ENCODE data around the gene TTYH2. TPM values are rescaled to one million over a fixed set of nuclear protein-coding genes. Genes with fewer than 3 reads are reported as not detected.
"Not testable (repeated sequence)": the region's sequence is repeated elsewhere in the genome, so short reads cannot be mapped to it uniquely, and the experiment has no call there.

The TTYH2 gene
- total RNA-seq, 2 experiments from 2014 or later: 3.1 to 3.8 TPM

- H4K20me1 ChIP-seq (ENCODE audit: insufficient read depth, low read length): no peaks in the 10 kb centered on the region
- no peaks in the 10 kb centered on the region for H3K79me2 ChIP-seq (ENCODE audit: insufficient read depth, low read depth, low read length)
- CTCF ChIA-PET (ENCODE audit: unreplicated experiment): no interaction called here
- no TSS peak for BruUV-seq (replicated peaks)
- no peak overlapping the region for H3K27ac ChIP-seq (ENCODE audit: low read depth, low read length, poor library complexity, severe bottlenecking)
- no peak overlapping the region for H3K4me3 ChIP-seq (ENCODE audit: low read depth, low read length, poor library complexity, severe bottlenecking)
- no peaks in the 10 kb centered on the region for H3K9me2 ChIP-seq (ENCODE audit: insufficient read depth, low read length)
- no peaks in the 10 kb centered on the region for H3K9me3 ChIP-seq (ENCODE audit: low read length)
- no peak overlapping the region for H3K4me2 ChIP-seq (ENCODE audit: low read length)
- H3K4me1 ChIP-seq (ENCODE audit: insufficient read depth, low read length, poor library complexity, severe bottlenecking): no peaks in the 10 kb centered on the region
- no peaks in the 10 kb centered on the region for H3K36me3 ChIP-seq (ENCODE audit: insufficient read depth, low read length)
- no peak overlapping the region for H2AFZ ChIP-seq (ENCODE audit: low read length)
- TF ChIP-seq EZH2phosphoT487 (IDR thresholded peaks at IDR 0.05; ENCODE audit: borderline replicate concordance, low read depth, low read length): no peak
- no peak for TF ChIP-seq CTCF (conservative IDR thresholded peaks at IDR 0.05; ENCODE audit: low read length)
- POLR2A ChIA-PET: no interaction called here
- intact Hi-C loops (cut with micrococcal nuclease; ENCODE audit: unreplicated experiment): no loop called here
- no peak for DNase-seq (ENCODE audit: low spot score)
Observed at GRCh38 chr17:74262601-74263000, 49.2 kb downstream of the TTYH2 start.

GRCh38 chr17:74267054-74267453 lies 53.7 kb downstream of the TTYH2 start:
- DNase-seq (ENCODE audit: low spot score); H3K36me3 ChIP-seq (ENCODE audit: insufficient read depth, low read length); BruUV-seq (replicated peaks); H3K4me2 ChIP-seq (ENCODE audit: low read length); H3K4me1 ChIP-seq (ENCODE audit: insufficient read depth, low read length, poor library complexity, severe bottlenecking); H3K9me2 ChIP-seq (ENCODE audit: insufficient read depth, low read length); H4K20me1 ChIP-seq (ENCODE audit: insufficient read depth, low read length); H3K79me2 ChIP-seq (ENCODE audit: insufficient read depth, low read depth, low read length); H3K4me3 ChIP-seq (ENCODE audit: low read depth, low read length, poor library complexity, severe bottlenecking); H2AFZ ChIP-seq (ENCODE audit: low read length); intact Hi-C loops (cut with micrococcal nuclease; ENCODE audit: unreplicated experiment); H3K27ac ChIP-seq (ENCODE audit: low read depth, low read length, poor library complexity, severe bottlenecking); H3K9me3 ChIP-seq (ENCODE audit: low read length); CTCF ChIA-PET (ENCODE audit: unreplicated experiment): not testable (repeated sequence)
- POLR2A ChIA-PET: interaction anchor here (1.1 kb wide), 1 partner anchor 14 kb away, joined by 6 read pairs; no protein-coding TSS in a partner anchor

GRCh38 chr17:74267579-74267978 lies 54.2 kb downstream of the TTYH2 start:
- intact Hi-C loops (cut with micrococcal nuclease; ENCODE audit: unreplicated experiment): no loop called here

More at GRCh38 chr17:74267579-74267978, 54.2 kb downstream of the TTYH2 start:
- POLR2A ChIA-PET: interaction anchor here (1.1 kb wide), 1 partner anchor 14 kb away, joined by 6 read pairs; no protein-coding TSS in a partner anchor
- no peak for DNase-seq (ENCODE audit: low spot score)
- Histone ChIP-seq H3K4me1 (ENCODE audit: insufficient read depth, low read length, poor library complexity, severe bottlenecking) (no peaks in the 10 kb centered on the region), H3K27ac (ENCODE audit: low read depth, low read length, poor library complexity, severe bottlenecking) (no peak overlapping the region), H4K20me1 (ENCODE audit: insufficient read depth, low read length) (no peaks in the 10 kb centered on the region), H3K9me2 (ENCODE audit: insufficient read depth, low read length) (no peaks in the 10 kb centered on the region), H3K4me3 (ENCODE audit: low read depth, low read length, poor library complexity, severe bottlenecking) (no peak overlapping the region), H3K4me2 (ENCODE audit: low read length) (no peak overlapping the region), H3K36me3 (ENCODE audit: insufficient read depth, low read length) (no peaks in the 10 kb centered on the region), H2AFZ (ENCODE audit: low read length) (no peak overlapping the region), H3K79me2 (ENCODE audit: insufficient read depth, low read depth, low read length) (no peaks in the 10 kb centered on the region), H3K9me3 (ENCODE audit: low read length) (no peaks in the 10 kb centered on the region)
- TF ChIP-seq CTCF (conservative IDR thresholded peaks at IDR 0.05; ENCODE audit: low read length) (no peak), EZH2phosphoT487 (IDR thresholded peaks at IDR 0.05; ENCODE audit: borderline replicate concordance, low read depth, low read length) (no peak)
- CTCF ChIA-PET (ENCODE audit: unreplicated experiment): interaction anchor here (0.5 kb wide), 1 partner anchor 187 kb away, joined by 3 read pairs; no protein-coding TSS in a partner anchor
- no TSS peak for BruUV-seq (replicated peaks)
